H1 (cell line): ENCODE results near the gene MAP3K1. TPM values are rescaled to one million over a fixed set of nuclear protein-coding genes. Genes with fewer than 3 reads are reported as not detected.

Source experiments
- CTCF ChIA-PET: fragments of 300-600 bp; sonication (Branson Sonifier 250); formaldehyde crosslinking; loops from one replicate; lab custom pipeline; 2021; ENCODE audit not compliant: partially characterized antibody; lab: Charles Lee
- POLR2A ChIA-PET: fragments of 300-600 bp; sonication (Branson Sonifier 250); formaldehyde crosslinking; loops from one replicate; lab custom pipeline; 2021; ENCODE audit warnings: inconsistent platforms; ENCODE audit not compliant: partially characterized antibody; lab: Charles Lee
- DNase-seq, 2 experiments: peaks; one replicate each; pipeline versions ENCODE4 v3.0.0 to v3.0.0-alpha.2; 2010 to 2022; ENCODE audit warnings: low spot score in 2 of 2, low read depth in 1 of 2, mixed read lengths in 1 of 2
- FAIRE-seq: peaks from 2 replicates; lab custom pipeline; 2011; peaks lifted over from hg19 to GRCh38; lab: Jason Lieb, UNC
- H2AFZ ChIP-seq: 2 replicates; pipeline ENCODE4 v1.8.1; 2012; ENCODE audit warnings: low read length, inconsistent platforms
- H2AK5ac ChIP-seq: 2 replicates; pipeline ENCODE4 v1.6.1; 2013; ENCODE audit warnings: low read depth, low read length
- H2BK120ac ChIP-seq: replicated peaks from 2 replicates; pipeline ENCODE3; 2013; ENCODE audit warnings: low read depth, low read length, inconsistent platforms
- H2BK12ac ChIP-seq: 2 replicates; pipeline ENCODE4 v1.6.1; 2013; ENCODE audit warnings: low read depth, low read length
- H2BK15ac ChIP-seq: 2 replicates; pipeline ENCODE4 v1.6.1; 2013; ENCODE audit warnings: low read length
- H2BK20ac ChIP-seq: 2 replicates; pipeline ENCODE4 v1.6.1; 2013; ENCODE audit warnings: low read length
- H2BK5ac ChIP-seq: 2 replicates; pipeline ENCODE4 v1.6.1; 2013; ENCODE audit warnings: low read depth, low read length
- H3K14ac ChIP-seq: 2 replicates; pipeline ENCODE4 v1.6.1; 2013; ENCODE audit warnings: inconsistent platforms; ENCODE audit not compliant: insufficient read length
- H3K18ac ChIP-seq: 2 replicates; pipeline ENCODE4 v1.6.1; 2013; ENCODE audit warnings: low read length; ENCODE audit errors: extremely low read depth
- H3K23ac ChIP-seq: 2 replicates; pipeline ENCODE4 v1.6.1; 2013; ENCODE audit warnings: inconsistent platforms; ENCODE audit not compliant: insufficient read length
- H3K23me2 ChIP-seq: 2 replicates; pipeline ENCODE4 v1.6.1; 2013; ENCODE audit warnings: low read depth, low read length
- H3K27ac ChIP-seq: 2 replicates; pipeline ENCODE4 v1.6.1; 2011; ENCODE audit warnings: low read depth, low read length, inconsistent platforms
- H3K27me3 ChIP-seq, 4 experiments: replicated peaks in 1 of 4; 1 replicate in 1 of 4; 2 replicates in 3 of 4; pipeline versions ENCODE4 v1.6.1 to v1.8.1; 2011 to 2013; ENCODE audit warnings: low read length in 3 of 4, mild to moderate bottlenecking in 3 of 4, inconsistent platforms in 2 of 4, mixed read lengths in 2 of 4, moderate library complexity in 1 of 4; ENCODE audit not compliant: control insufficient read depth in 3 of 4, insufficient read depth in 3 of 4; ENCODE audit errors: extremely low read depth in 1 of 4
- H3K36me3 ChIP-seq, 4 experiments: 2 replicates each; pipeline versions ENCODE4 v1.6.1 to v1.8.1; 2011 to 2013; ENCODE audit warnings: mild to moderate bottlenecking in 4 of 4, low read length in 3 of 4, moderate library complexity in 2 of 4, control low read depth in 1 of 4, inconsistent platforms in 1 of 4; ENCODE audit not compliant: insufficient read depth in 4 of 4, control insufficient read depth in 2 of 4
- H3K4ac ChIP-seq: replicated peaks from 2 replicates; pipeline ENCODE3; 2013; ENCODE audit warnings: low read length, low read depth, mixed read lengths, inconsistent platforms; ENCODE audit not compliant: insufficient read length
- H3K4me1 ChIP-seq, 4 experiments: replicated peaks in 1 of 4; 1 replicate in 1 of 4; 2 replicates in 3 of 4; pipeline versions ENCODE4 v1.6.1 to v1.8.1; 2011 to 2013; ENCODE audit warnings: low read length in 3 of 4, inconsistent platforms in 2 of 4, mixed read lengths in 1 of 4; ENCODE audit not compliant: insufficient read depth in 4 of 4, control insufficient read depth in 3 of 4
- H3K4me2 ChIP-seq, 2 experiments: 2 replicates each; pipeline versions ENCODE4 v1.6.1 to v1.8.1; 2011 to 2013; ENCODE audit warnings: low read depth in 2 of 2, low read length in 2 of 2, control low read depth in 1 of 2, inconsistent platforms in 1 of 2, mild to moderate bottlenecking in 1 of 2; ENCODE audit not compliant: insufficient read depth in 1 of 2
- H3K4me3 ChIP-seq, 4 experiments: fragments of 200-600, 300-600 bp in 1 of 4; sonication (generic), shearing (Covaris generic), sonication (Bioruptor Twin) in 1 of 4; 2 replicates each; pipeline versions ENCODE4 v1.5.1 to v1.8.1; 2011 to 2016; ENCODE audit warnings: low read length in 4 of 4, low read depth in 3 of 4, control low read depth in 2 of 4, inconsistent platforms in 2 of 4, mild to moderate bottlenecking in 2 of 4, mixed read lengths in 1 of 4, moderate library complexity in 1 of 4; ENCODE audit not compliant: insufficient read depth in 2 of 4; ENCODE audit errors: extremely low read depth in 1 of 4
- H3K56ac ChIP-seq: replicated peaks from 2 replicates; pipeline ENCODE3; 2013; ENCODE audit warnings: low read depth, mild to moderate bottlenecking, mixed read lengths, low read length, inconsistent platforms; ENCODE audit not compliant: insufficient read length
- H3K79me1 ChIP-seq: 2 replicates; pipeline ENCODE4 v1.6.1; 2013; ENCODE audit warnings: low read depth, low read length, control low read depth
- H3K79me2 ChIP-seq, 2 experiments: 2 replicates each; pipeline versions ENCODE4 v1.6.1 to v1.8.1; 2012 to 2013; ENCODE audit warnings: low read length in 2 of 2, mild to moderate bottlenecking in 2 of 2, inconsistent platforms in 1 of 2; ENCODE audit not compliant: insufficient read depth in 2 of 2, control insufficient read depth in 1 of 2
- H3K9ac ChIP-seq, 4 experiments: replicated peaks in 1 of 4; 1 replicate in 1 of 4; 2 replicates in 3 of 4; pipeline versions ENCODE4 v1.6.1 to v1.8.1; 2011 to 2013; ENCODE audit warnings: low read depth in 3 of 4, low read length in 3 of 4, control low read depth in 2 of 4, mild to moderate bottlenecking in 2 of 4, moderate library complexity in 2 of 4, inconsistent platforms in 1 of 4; ENCODE audit errors: extremely low read depth in 1 of 4
- H3K9me3 ChIP-seq, 2 experiments: 2 replicates each; pipeline versions ENCODE4 v1.6.1 to v1.8.1; 2012 to 2013; ENCODE audit warnings: mild to moderate bottlenecking in 2 of 2, moderate library complexity in 2 of 2, control low read depth in 1 of 2, inconsistent platforms in 1 of 2, low read depth in 1 of 2, low read length in 1 of 2, mixed read lengths in 1 of 2; ENCODE audit not compliant: insufficient read depth in 2 of 2
- H4K20me1 ChIP-seq, 2 experiments: replicated peaks in 1 of 2; 2 replicates each; pipeline versions ENCODE3 to v1.8.1; 2011 to 2013; ENCODE audit warnings: inconsistent platforms in 2 of 2, low read length in 2 of 2, mild to moderate bottlenecking in 1 of 2; ENCODE audit not compliant: insufficient read depth in 2 of 2, control insufficient read depth in 1 of 2
- H4K5ac ChIP-seq: 2 replicates; pipeline ENCODE4 v1.6.1; 2013; ENCODE audit warnings: low read length, low read depth, mixed read lengths, inconsistent platforms; ENCODE audit not compliant: insufficient read length
- H4K8ac ChIP-seq: 2 replicates; pipeline ENCODE4 v1.8.0; 2013; ENCODE audit warnings: mild to moderate bottlenecking, moderate library complexity, low read length, inconsistent platforms; ENCODE audit not compliant: insufficient read depth; ENCODE audit errors: extremely low read depth
- H4K91ac ChIP-seq: replicated peaks from 2 replicates; pipeline ENCODE3; 2013; ENCODE audit warnings: low read length, mixed read lengths, inconsistent platforms; ENCODE audit not compliant: insufficient read length
- CREB1 ChIP-seq: IDR thresholded peaks from 2 replicates; pipeline ENCODE4 v1.6.1; 2012; ENCODE audit warnings: inconsistent platforms
- RFX5 ChIP-seq: IDR thresholded peaks from 2 replicates; pipeline ENCODE4 v1.6.1; 2011; ENCODE audit warnings: low read depth, low read length, improper control_type of control experiment, borderline replicate concordance
- RNF2 ChIP-seq: fragments of 200-900, 300-1000 bp; sonication (generic); IDR thresholded peaks from 2 replicates; pipeline ENCODE4 v1.7.1; 2016; ENCODE audit warnings: borderline replicate concordance, low read depth, mild to moderate bottlenecking, antibody characterized with exemption, low read length; ENCODE audit not compliant: poor library complexity, severe bottlenecking; ENCODE audit errors: missing control alignments
- SUZ12 ChIP-seq: fragments of 200-600 bp; sonication (generic); IDR thresholded peaks from 2 replicates; pipeline ENCODE4 v1.6.1; 2012; ENCODE audit warnings: mild to moderate bottlenecking, inconsistent platforms, low read length, moderate library complexity, mixed read lengths
- WGBS, 2 experiments: shearing (Covaris generic) in 1 of 2; methylation state at CpG; one replicate each; pipeline versions ENCODE4 v1.1.6 to v1.1.7; 2013 to 2015; ENCODE audit warnings: low lambda C conversion rate in 2 of 2, mixed read lengths in 2 of 2, inconsistent platforms in 1 of 2, low coverage in 1 of 2, missing lambda C conversion rate in 1 of 2; ENCODE audit not compliant: insufficient replicate concordance in 2 of 2, insufficient coverage in 1 of 2, insufficient read length in 1 of 2; ENCODE audit errors: extremely low coverage in 1 of 2, missing lambda C conversion rate in 1 of 2; 5-methylcytosine and 5-hydroxymethylcytosine counted together
- polyA plus RNA-seq, 7 experiments: library from polyadenylated mRNA; depleted of rRNA in 3 of 7; stranded (reverse) in 5 of 7; unstranded in 2 of 7; fragments of >200 nt in 5 of 7; fragments of 200-250 nt in 2 of 7; gene quantifications; 1 replicate in 5 of 7; 2 replicates in 1 of 7; 4 replicates in 1 of 7; pipeline versions ENCODE4 v1.2.1 to v1.2.3, GENCODE V29; 2011 to 2013; ENCODE audit warnings: missing spikeins in 2 of 7, mixed read lengths in 2 of 7
- total RNA-seq: library from RNA; stranded (reverse); fragmentation: NEBNext Ultra II Directional; extraction: Animal tissue kit (Norgen Biotek cat#: 25700); gene quantifications from 2 replicates; pipeline ENCODE4 v1.2.1, GENCODE V29; 2021
- TF ChIP-seq, protein P1 (sequence below), 3 experiments: IDR thresholded peaks; 1 replicate in 2 of 3; 2 replicates in 1 of 3; pipeline versions ENCODE4 v1.5.1 to v1.6.1; 2011; ENCODE audit warnings: low read length in 3 of 3, mild to moderate bottlenecking in 3 of 3, inconsistent platforms in 2 of 3, low read depth in 1 of 3, moderate library complexity in 1 of 3; ENCODE audit not compliant: insufficient read depth in 1 of 3; ENCODE audit errors: control extremely low read depth in 1 of 3

The MAP3K1 gene
- total and polyA plus RNA-seq, 2 of the 8 experiments (the other 6 are each of a cell fraction or from before 2014, with no cell fraction given) = 3.9 to 11.8 TPM

DNA sequence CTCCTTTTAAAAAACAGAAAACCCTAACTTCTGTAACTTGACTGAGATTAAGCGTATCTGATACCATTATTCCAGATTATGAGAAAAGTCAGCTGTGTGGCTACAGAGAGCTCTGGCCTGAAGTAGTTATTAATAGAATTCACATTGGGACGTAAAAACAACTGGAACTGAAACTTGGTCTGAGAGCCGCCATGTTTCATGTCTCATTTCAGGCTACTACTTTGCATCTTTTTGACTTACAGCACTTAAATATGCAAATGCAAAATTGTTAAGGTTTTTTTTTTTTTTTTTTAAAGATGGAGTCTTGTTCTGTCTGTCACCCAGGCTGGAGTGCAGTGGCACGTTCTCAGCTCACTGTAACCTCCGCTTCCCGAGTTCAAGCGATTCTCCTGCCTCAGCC, 25.2 kb downstream of the MAP3K1 start:
- ChIA-PET POLR2A (interaction anchor here (0.7 kb wide), 1 partner anchor 567 kb away, joined by 3 read pairs; no protein-coding TSS in a partner anchor), CTCF (interaction anchor here (1.2 to 11.2 kb wide), 5 partner anchors 13 to 577 kb away, joined by 3 to 146 read pairs (median 8); no protein-coding TSS in a partner anchor)
- Histone ChIP-seq H3K79me1 (no peaks in the 10 kb centered on the region; the same call in 1 of the 2 replicates), H3K4me3 (no peak overlapping the region), H3K23ac (no peak overlapping the region), H3K27me3 (no peaks in the 10 kb centered on the region), H3K4me2 (no peak overlapping the region), H3K18ac (no peak overlapping the region), H2BK120ac (no peak overlapping the region)
- DNase-seq = no peak
- no peak for TF ChIP-seq RFX5
- no peak for TF ChIP-seq RNF2
- TF ChIP-seq, protein P1, sequence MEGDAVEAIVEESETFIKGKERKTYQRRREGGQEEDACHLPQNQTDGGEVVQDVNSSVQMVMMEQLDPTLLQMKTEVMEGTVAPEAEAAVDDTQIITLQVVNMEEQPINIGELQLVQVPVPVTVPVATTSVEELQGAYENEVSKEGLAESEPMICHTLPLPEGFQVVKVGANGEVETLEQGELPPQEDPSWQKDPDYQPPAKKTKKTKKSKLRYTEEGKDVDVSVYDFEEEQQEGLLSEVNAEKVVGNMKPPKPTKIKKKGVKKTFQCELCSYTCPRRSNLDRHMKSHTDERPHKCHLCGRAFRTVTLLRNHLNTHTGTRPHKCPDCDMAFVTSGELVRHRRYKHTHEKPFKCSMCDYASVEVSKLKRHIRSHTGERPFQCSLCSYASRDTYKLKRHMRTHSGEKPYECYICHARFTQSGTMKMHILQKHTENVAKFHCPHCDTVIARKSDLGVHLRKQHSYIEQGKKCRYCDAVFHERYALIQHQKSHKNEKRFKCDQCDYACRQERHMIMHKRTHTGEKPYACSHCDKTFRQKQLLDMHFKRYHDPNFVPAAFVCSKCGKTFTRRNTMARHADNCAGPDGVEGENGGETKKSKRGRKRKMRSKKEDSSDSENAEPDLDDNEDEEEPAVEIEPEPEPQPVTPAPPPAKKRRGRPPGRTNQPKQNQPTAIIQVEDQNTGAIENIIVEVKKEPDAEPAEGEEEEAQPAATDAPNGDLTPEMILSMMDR (IDR thresholded peaks at IDR 0.05; ENCODE audit: control extremely low read depth in 1 of 3, insufficient read depth in 1 of 3, low read depth in 1 of 3, low read length in 3 of 3) = no peak
- no peak for TF ChIP-seq CREB1
- TF ChIP-seq SUZ12 = no peak
- TF ChIP-seq, all 59 proteins: peak for 0
- no peak overlapping the region for H4K91ac ChIP-seq
- no peak overlapping the region for H2BK15ac ChIP-seq
- H2BK5ac ChIP-seq = no peak overlapping the region
- no peak overlapping the region for H3K27ac ChIP-seq
- peaks cover 0 to 18% (median 5%) of the 10 kb centered on the region in 4 experiments; a peak in 4 of 7 replicates for H3K4me1 ChIP-seq
- H3K23me2 ChIP-seq = no peaks in the 10 kb centered on the region
- H4K8ac ChIP-seq = no peak overlapping the region
- peaks cover 0 to 86% of the 10 kb centered on the region in 2 experiments; a peak in 3 of 4 replicates for H3K79me2 ChIP-seq
- 91% methylated on average over 7 of the region's 7 CpGs; no CpG with 5 or more reads in 1 of the 2 experiments for WGBS, 2 experiments
- H3K9me3 ChIP-seq = no peaks in the 10 kb centered on the region
- H3K9ac ChIP-seq = no peak overlapping the region
- H2BK20ac ChIP-seq = no peak overlapping the region
- H3K14ac ChIP-seq = no peak overlapping the region
- no peak for FAIRE-seq
- no peaks in the 10 kb centered on the region for H3K36me3 ChIP-seq
- H2AK5ac ChIP-seq = no peak overlapping the region
- H3K4ac ChIP-seq = no peak overlapping the region
- H2AFZ ChIP-seq = no peak overlapping the region
- H4K20me1 ChIP-seq = no peaks in the 10 kb centered on the region
- no peak overlapping the region for H2BK12ac ChIP-seq
- no peak overlapping the region for H3K56ac ChIP-seq
- H4K5ac ChIP-seq = no peak overlapping the region
